Measurements from ENCODE around the gene KDM4B.

KDM4B gene

DNA sequence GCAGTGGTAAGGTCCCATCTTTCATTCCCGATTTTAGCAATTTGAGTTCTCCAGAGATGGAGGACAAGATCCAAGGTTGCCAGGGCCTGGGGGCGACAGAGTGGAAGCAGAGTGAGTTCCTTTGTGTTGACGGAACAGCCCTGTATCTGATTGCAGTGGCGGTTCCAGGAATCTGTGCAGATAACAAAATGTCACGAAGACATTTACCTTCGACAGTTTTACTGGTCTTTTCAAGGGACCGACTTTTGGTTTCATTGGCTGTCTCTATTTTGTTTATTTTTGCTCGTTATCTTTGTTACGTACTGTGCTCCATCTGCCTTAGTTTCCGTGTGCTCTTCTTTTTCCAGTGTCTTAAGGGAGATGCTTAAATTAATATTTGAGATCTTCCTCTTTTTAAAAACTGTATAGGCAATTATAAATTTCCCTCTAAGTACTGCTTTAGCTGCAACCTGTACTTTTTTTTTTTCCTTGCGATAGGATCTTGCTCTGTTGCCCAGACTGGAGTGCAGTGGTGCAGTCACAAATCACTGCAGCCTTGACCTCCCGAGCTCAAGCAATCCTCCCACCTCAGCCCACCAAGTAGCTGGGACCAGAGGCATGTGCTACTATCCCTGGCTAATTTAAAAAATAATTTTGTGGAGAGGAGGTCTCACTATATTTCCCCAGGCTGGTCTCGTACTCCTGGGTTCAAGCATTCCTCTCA, 23.2 kb downstream of the KDM4B start:
- TF ChIP-seq, protein P1, sequence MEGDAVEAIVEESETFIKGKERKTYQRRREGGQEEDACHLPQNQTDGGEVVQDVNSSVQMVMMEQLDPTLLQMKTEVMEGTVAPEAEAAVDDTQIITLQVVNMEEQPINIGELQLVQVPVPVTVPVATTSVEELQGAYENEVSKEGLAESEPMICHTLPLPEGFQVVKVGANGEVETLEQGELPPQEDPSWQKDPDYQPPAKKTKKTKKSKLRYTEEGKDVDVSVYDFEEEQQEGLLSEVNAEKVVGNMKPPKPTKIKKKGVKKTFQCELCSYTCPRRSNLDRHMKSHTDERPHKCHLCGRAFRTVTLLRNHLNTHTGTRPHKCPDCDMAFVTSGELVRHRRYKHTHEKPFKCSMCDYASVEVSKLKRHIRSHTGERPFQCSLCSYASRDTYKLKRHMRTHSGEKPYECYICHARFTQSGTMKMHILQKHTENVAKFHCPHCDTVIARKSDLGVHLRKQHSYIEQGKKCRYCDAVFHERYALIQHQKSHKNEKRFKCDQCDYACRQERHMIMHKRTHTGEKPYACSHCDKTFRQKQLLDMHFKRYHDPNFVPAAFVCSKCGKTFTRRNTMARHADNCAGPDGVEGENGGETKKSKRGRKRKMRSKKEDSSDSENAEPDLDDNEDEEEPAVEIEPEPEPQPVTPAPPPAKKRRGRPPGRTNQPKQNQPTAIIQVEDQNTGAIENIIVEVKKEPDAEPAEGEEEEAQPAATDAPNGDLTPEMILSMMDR (IDR thresholded peaks at IDR 0.05), result no peak

DNA sequence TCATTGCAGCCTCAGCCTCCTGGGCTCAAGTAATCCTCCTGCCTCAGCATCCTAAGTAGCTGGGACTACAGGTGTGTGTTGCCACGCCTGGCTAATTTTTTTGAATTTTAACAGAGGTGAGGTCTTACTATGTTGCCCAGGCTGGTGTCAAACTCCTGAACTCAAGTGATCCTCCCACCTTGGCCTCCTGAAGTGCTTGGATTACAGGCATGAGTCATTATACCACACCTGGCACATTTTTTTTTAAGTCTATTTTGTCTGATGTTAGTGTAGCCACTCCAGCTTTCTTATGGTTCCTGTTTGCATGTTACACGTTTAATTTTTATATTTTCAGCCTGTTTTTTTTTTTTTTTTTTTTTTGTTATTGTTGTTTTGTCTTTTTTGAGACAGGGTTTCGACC, 24.8 kb downstream of the KDM4B start:
- TF ChIP-seq, protein P1 (IDR thresholded peaks at IDR 0.05), result no peak

DNA sequence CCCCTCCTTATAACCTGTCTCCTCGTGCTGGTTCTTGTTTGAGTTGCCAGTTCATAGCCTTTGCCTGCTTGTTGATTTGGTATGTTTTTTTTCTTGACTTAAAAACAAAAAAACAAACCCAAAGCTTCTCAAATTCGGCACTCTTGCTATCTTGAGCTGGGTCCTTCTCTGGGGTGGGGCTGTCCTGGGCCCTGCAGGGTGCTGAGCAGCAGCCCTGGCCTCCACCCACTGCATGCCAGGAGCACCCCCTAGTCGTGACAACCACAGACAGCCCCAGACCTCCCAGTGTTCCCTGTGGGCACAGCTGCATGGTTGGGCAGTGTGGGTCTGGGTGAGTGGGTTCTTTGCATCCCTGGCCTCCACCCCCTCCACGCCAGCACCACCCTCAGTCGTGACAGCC, 27.8 kb downstream of the KDM4B start:
- TF ChIP-seq, protein P1 (IDR thresholded peaks at IDR 0.05), result no peak

DNA sequence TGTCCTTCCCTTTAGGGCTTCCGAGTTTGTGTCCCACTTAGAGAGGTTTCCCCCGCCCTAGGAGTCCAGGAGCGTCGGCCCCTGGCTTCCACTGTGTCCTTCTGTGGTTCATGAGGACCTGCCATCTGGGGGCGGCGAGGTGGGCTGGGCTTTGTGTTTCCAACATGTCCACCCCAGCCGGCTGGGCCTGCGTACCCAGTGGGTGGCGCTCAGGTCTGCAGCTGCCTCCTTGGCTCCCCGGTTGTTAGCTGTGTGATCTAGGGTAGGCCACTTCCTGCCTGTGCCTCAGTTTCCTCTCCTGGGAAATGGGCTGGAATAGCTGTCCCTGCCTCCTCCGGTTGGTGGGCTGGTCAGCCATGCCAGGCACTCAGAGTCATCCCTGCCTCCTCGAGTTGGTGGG, 28.4 kb downstream of the KDM4B start:
- TF ChIP-seq, protein P1 (IDR thresholded peaks at IDR 0.05), result no peak

DNA sequence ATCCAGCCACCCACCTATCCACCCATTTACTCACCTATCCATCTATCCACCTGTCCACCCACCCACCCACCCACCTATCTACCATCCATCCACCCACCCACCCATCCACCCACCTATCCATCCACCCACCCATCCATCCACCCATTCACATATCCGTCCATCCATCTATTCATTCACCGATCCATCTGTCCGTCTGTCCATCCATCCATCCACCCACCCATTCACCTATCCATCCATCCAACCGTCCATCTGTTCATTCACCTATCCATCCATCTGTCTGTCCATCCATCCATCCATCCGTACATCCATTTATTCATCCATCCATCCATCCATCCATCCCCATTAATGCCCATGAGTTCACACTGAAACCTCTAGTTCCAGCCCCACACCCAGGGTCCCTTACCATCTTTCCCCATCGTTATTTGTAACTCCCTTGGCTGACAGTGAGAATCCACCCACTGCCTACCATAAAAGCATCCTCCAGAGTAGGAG, 31.3 kb downstream of the KDM4B start:
- TF ChIP-seq, protein P1 (IDR thresholded peaks at IDR 0.05), result no peak

DNA sequence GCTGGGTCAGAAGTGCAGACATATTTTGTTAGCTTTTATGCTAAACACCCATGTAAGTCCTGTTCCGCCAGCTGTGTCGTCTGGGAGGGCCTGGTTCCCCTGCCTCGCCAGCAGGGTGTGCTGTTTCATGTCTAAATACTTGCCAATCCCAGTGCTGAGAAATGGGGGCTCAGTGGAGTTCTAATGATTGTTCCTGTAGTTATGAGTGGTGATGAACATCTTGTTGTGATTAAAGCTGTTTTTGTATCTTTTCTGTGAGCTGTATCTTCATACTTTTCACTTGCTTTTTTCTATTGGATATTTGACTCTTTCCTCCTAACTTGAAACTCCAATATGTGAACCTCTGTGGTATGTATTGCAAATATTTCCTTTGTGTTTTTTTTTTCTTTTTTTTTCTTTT, 32.7 kb downstream of the KDM4B start:
- TF ChIP-seq, protein P1 (IDR thresholded peaks at IDR 0.05), result peak; percentile 78

DNA sequence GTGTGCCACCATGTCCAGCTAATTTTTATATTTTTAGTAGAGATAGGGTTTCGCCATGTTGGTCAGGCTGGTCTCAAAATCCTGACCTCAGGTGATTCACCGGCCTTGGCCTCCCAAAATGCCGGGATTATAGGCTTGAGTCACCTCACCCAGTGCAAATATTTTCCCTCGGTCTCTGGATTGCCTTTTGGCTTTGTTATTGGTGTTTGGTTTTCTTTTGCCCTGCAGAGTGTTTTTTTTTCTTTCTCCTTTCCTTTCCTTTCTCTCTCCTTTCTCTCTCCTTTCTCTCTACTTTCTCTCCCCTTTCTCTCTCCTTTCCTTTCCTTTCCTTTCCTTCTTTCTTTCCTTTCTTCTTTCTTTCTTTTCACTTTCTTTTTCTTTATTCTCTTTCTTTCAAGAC, 33.2 kb downstream of the KDM4B start:
- TF ChIP-seq, protein P1 (IDR thresholded peaks at IDR 0.05), result no peak

DNA sequence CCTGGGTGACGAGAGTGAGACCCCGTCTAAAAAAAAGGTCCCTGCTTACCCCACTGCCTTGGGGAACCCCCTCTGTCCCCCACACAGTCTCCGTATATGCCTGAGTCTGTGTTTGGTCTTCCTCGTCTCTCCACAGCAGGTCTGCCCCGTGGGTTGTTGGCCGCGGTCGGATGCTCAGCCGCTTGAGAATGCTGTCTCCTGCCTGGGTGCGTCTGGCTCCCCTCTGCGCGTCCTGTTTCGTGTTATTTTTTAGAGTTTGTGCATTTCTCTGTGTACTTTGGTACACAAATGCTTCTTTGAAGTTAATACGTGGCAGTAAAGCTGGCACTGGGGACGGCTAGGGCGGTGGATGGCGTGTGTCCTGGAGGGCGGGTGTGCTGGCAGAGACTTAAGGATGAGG, 34.9 kb downstream of the KDM4B start:
- TF ChIP-seq, protein P1 (IDR thresholded peaks at IDR 0.05), result no peak
